ENCODE data around the gene CD9.

The CD9 gene

DNA sequence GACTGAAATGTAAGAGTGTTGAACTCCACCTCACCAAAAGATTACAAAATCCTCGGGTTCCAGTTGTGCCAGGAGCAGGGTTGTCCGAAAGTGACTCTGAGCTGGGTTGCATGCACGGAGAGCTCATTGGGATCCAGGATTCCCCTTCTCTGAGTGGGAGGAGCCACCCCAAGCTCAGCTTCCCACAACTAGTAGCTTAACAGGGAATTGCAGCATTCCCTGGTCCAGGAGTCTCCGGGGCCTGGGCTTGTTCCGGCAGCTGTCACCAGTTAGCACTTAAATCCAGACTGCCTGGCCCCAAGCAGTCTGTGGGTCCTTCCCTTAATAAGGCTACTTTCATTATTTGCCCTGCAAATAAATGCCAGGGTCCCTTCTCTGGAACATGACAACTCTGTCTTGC is 50.1 kb downstream of the CD9 start:
- no peak for DNase-seq

DNA sequence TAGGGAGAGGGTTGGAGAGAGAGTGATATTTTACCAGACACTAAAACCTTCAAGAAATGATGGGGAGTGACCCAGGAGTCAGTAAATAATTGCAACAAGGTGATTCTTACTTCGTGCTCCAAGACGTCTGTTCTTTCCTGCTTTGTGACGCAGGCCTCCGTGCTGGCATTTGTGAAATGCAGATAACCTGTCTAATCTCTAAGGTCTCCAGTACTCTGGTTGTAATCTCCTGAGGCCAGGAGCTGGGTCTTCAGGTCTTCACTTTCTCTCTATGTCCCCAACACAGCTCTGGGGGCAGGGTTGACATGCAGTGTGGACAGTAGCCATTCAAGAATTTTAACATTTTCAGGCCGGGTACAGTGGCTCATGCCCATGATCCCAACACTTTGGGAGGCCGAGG is 53.1 kb downstream of the CD9 start:
- DNase-seq: no peak

DNA sequence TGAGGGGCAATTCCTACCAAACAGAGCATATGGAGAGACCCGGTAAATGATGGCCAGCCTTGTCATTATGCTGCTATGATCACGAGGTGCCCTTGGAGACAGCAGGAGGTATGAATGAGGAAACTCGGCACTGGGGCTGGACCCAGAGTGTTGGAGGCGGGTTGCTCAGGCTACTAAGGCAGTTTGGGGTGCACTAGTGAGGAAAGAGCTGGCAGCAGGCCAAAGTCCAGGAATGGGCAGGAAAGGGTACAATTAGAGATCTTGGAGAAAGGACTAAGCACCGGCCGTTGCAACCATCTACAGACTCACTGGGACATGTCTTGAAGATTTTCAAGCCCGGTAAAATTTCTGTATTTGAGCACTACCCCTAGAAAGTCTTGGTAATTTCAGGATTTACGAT is 54.3 kb downstream of the CD9 start:
- DNase-seq: no peak

DNA sequence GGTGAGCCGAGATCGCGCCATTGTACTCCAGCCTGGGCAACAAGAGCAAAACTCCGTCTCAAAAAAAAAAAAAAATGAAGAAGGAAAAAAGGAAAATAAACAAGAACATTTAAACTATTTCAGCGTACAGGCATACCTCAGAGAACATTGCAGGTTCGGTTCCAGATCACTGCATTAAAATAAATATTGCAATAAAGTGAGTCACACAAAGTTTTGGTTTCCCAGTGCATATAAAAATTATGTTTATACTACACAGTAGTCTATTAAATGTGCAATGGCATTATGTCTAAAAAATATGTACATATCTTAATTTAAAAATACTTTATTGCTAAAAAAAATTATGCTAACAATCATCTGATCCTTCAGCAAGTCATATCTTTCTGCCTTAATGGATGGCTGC is 56.8 kb downstream of the CD9 start:
- no peak for DNase-seq

DNA sequence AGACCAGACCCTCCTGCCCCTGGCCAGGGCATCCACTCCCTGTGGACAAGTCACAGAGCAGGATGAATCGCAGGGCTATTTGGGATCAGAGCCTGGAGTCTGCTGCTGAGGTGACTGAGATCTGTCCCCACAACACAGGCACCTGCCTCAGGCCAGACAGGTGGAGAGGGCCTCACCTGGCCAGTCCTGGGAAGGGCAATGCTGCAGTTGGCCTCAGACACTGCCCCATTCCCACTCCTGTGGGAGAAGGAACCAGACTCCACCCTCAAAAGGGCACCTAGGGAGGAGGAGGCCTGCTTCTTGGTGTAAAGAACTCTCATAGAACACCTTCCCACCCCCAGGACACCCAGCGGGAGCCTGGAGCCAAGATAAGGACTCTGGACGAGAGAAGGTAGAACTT is 62.0 kb downstream of the CD9 start:
- DNase-seq: no peak

- DNase-seq: no peak
Observed at GRCh38 chr12:6262623-6263022, 62.4 kb downstream of the CD9 start.

- peak; percentile 64 for DNase-seq
Observed at GRCh38 chr12:6263931-6264330, 63.7 kb downstream of the CD9 start.

GRCh38 chr12:6264402-6265037 is 64.3 kb downstream of the CD9 start:
- DNase-seq: peak; percentile 64

DNA sequence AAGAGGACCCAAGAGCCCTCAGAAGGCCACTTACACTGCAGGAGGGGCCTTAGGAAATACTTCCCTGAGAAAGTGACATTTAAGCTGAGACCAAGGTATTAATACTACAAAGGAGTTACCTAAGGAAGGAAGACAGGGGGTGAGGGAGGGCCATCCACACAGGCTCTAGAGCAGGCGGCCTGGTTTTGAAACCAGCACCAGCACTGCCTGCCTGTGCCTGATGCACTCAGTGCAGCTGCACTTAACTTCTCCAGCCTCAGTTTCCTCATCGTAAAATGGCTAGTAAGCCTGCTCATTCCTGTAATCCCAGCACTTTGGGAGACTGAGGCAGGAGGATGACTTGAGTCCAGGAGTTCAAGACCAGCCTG is 64.8 kb downstream of the CD9 start:
- no peak for DNase-seq

DNA sequence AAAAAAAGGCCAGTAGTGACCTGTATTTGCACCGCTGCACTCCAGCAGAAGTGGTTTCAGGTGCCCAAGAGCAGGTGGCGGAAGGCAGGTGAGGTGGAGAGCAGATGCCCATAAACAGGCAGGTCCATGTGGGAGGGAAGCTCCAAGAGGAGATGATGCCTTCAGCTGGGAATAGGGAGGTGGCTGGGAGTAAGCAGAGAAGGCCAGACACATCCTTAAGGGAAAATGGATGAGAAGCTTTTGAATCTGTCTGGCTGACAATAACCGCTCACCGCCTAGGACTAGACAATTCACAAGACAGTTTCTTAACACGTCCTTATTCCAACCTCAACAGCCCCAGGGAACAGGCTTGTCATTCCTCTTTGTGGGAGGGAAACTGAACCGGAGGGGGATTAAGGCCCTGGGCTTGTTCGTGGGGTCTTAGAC is 66.4 kb downstream of the CD9 start:
- DNase-seq: peak; percentile 95

DNA sequence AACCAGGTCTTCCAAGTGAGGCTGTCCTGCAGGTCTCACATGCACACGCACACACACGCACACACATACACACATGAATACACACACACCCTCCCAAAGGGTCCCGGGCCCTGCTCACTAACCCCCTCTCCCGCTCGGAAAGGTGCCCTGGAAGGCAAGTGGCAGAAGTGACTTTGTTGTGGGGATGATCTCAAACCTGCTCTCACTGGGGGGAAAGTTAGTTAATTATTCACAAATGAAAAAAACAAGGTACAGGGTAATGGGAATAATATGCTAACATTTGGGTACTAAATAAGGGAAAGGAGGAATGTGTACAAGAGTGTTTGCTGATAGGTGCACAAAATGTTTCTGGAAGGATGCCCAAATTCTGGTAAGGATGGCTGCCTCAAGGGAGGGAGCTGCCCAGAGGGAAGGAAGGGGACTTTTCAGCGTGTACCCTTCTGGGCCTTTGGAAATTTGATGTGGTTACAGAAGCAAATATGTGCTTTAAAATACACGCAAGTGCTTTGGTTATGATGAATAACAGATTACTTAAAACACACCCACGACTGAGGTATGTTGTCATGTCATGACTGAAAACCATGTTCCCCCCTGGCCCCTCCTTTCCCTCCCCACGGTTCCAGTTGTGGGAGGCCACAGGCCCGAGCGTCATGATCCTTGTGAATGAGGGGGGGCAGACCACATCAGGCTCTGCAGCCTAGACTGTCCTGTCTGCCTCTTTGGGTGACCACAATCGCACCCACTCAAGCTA is 66.9 kb downstream of the CD9 start:
- no peak for DNase-seq

DNA sequence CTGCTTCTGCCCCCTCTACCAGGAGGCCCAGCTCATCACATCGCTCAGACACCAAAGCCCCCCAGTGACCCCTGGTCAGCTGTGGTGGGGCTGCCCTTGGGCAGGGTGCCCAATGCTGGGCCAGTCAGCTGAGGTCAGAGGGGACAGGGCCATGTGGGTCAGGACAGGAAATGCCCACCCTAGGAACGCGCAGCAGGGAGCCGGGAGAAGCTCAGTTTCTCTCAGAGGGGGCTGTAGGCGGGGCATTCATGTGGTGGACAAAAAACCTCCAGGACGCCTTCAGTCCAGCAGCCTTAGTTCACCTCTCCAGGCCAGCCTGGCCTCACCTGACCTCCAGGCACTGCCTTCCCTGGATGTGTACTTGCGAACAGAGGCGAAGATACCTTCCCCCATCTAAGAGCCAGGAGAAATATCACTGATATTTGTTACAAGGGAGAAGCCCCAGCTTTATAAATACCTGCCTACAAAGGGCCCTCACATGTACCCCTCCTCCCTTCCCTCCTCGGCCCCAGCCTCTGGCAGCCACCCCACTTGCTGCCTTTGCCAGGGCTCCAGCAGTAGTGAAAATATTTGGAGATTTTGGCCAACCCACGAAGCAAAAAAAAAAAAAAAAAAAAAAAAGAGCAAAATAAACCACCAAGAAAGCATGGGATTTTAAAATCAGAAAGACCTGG is 68.4 kb downstream of the CD9 start:
- DNase-seq: no peak

DNA sequence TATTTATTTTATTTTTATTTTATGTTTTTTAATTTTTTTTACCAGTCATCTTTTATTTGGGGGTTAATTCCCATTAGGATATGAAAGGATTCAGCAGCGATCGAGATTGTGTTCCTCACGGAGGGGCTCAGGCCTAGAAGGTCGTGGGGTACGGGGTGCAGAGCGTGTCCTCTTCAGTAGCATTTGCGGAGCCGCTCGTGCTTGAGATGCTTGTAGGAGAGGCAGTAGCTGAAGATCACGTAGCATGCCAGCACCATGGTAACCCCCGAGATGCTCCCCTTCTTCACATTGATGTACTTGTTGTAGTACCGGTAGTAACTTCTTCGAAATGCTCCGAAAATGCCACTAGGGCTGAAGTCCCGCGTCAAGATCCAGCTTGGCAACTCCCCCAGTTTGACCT is 69.8 kb downstream of the CD9 start:
- no peak for DNase-seq

DNA sequence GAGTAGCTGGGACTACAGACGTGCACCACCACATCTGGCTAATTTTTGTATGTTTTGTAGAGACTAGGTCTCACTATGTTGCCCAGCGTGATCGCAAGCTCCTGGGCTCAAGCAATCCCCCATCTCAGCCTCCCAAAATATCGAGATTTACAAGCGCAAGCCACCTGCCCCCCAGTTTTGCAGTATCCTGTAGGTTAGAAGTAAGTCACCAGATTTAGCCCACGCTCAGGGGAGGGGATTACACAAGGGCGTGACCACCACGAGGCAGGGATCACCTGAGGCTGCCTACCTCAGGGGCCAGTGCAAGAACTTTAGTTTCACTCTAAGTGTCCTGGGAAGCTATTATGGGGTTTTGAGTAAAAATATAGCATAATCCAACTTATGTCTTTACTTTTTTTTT is 71.1 kb downstream of the CD9 start:
- no peak for DNase-seq

DNA sequence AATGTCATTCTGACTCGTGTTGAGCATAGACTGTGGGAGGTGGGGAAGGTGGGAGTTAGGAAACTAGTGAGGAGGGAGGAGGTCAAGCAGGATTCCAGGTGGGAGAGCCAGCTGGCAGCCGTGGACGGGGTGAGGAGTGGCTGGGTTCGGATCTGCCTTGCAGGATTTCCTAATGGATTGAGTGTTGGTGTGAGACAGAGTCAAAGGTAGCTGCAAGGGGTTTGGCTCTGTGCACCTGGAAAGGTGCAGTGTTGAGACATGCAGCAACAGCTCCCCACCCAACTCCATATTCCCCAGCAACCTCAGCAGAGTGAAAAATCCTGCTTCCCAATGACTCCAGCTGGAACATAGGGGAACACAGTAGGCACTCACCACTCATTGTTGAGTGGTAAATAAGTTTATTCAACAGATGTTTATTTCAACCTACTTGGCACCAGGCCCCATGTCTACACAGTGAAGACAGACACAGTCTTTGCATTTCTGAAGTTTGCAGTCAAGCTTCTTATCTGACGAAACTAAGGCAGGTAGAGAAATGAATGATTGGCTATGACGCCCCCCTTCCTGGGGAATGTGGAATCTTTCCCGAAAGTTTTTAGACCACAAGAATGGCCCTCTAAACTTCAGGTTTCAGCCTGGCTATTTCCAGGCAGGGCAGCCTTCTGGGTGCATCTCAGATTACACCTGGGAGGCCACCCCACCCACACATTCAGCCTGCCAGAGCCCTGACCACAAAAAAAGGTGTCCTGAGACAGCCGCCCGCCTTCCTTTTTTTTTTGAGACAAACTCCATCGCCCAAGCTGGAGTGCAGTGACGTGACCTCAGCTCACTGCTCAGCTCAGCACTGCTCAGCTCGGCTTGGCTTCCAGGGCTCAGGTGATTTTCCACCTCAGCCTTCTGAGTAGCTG is 72.4 kb downstream of the CD9 start:
- DNase-seq: peak; percentile 18

DNA sequence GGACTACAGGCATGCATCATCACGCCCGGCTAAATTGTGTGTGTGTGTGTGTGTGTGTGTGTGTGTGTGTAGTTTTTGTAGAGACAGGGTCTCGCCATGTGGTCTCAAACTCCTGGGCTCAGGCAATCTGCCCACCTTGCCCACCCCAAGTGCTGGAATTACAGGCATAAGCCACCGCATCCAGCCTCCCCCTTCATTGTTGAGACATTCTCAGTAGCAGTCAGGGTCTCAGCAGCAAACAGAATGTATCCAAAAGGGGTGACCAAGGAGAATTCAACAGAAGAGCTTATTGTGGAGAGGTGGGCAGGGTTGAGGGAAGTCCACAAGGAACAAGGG is 73.0 kb downstream of the CD9 start:
- DNase-seq: no peak

DNA sequence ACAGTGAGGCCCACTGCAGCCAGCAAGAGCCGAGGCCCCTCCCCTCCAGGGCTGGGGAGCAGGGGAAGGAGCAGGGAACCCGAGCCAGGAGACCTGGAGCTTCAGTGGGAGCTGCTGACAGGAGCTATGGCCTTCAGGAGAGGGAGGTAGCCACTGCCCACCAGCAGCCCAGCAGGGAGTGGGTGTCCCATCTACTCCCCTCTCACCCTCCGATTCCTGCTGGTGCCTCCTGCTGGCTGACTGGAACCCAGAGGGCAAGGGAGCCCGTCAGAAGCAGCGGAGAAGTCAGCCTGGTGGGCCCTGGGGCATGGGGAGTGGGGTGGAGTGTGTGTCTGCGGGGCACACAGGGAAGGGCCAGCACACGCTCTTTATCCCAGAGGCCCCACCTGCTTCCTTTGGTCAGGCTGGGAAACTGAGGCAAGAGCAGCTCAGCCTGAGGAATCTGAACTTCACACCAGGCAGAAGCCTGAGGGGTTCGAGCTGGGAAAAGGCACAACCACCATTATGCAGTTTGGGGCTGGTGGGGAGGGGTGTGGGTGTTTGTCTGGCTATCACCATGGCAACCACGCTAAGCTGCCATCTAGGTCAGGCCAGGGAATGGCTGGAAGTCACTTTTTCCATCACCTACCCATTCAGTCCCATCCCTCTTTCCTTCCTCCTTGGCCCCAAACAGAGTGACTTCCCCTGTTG is 73.5 kb downstream of the CD9 start:
- no peak for DNase-seq

- DNase-seq: no peak
Observed at GRCh38 chr12:6274231-6275221, 74.3 kb downstream of the CD9 start.

GRCh38 chr12:6275928-6276887 is 76.0 kb downstream of the CD9 start:
- DNase-seq: no peak

- DNase-seq: peak; percentile 23
Observed at GRCh38 chr12:6276956-6277620, 76.9 kb downstream of the CD9 start.

All from DMS153 (cell line).